Spinal cord (tissue), 10 donors: ENCODE data around the gene NPAS2. TPM values are rescaled to one million over a fixed set of nuclear protein-coding genes. Genes with fewer than 3 reads are reported as not detected.

ENCODE experiments used
- DNase-seq, 6 donors: peaks; one replicate each; pipeline versions ENCODE4 v3.0.0 to v3.0.0-alpha.2; 2013 to 2015; ENCODE audit warnings: low spot score in 6 of 6, low read depth in 4 of 6
- H3K27ac ChIP-seq: one replicate; pipeline ENCODE4 v1.5.1; 2013; ENCODE audit warnings: low read depth, low read length, control low read depth
- H3K27me3 ChIP-seq: one replicate; pipeline ENCODE4 v1.6.1; 2013; ENCODE audit warnings: low read length; ENCODE audit not compliant: control insufficient read depth, insufficient read depth
- H3K36me3 ChIP-seq: one replicate; pipeline ENCODE4 v1.6.1; 2013; ENCODE audit warnings: low read length; ENCODE audit not compliant: control insufficient read depth, insufficient read depth
- H3K4me1 ChIP-seq: one replicate; pipeline ENCODE4 v1.6.1; 2013; ENCODE audit warnings: low read length; ENCODE audit not compliant: control insufficient read depth, insufficient read depth
- H3K4me3 ChIP-seq: one replicate; pipeline ENCODE4 v1.5.1; 2013; ENCODE audit warnings: low read depth, low read length, control low read depth
- H3K9me3 ChIP-seq: one replicate; pipeline ENCODE4 v1.6.1; 2013; ENCODE audit warnings: low read length; ENCODE audit not compliant: control insufficient read depth, insufficient read depth
- WGBS: methylation state at CpG from one replicate; pipeline ENCODE4 v1.1.5; 2013; ENCODE audit warnings: missing lambda C conversion rate; ENCODE audit not compliant: insufficient coverage; 5-methylcytosine and 5-hydroxymethylcytosine counted together
- polyA plus RNA-seq, 2 donors: library from polyadenylated mRNA; unstranded; fragments of 120-200 nt; gene quantifications; one replicate each; pipeline ENCODE4 v1.2.1, GENCODE V29; 2013; ENCODE audit not compliant: insufficient read length in 2 of 2
- total RNA-seq, 2 donors: library from RNA; depleted of rRNA in 1 of 2; stranded (reverse); fragments of 120-200 nt in 1 of 2; fragments of >200 nt in 1 of 2; gene quantifications; one replicate each; pipeline versions ENCODE4 v1.2.3 to v1.2.4, GENCODE V29; 2013 to 2014
- donor health status: healthy.

Gene NPAS2
- total and polyA plus RNA-seq, 4 donors, result 6.4 to 24.6 (median 14.6) TPM

- Histone ChIP-seq H3K4me3 (no peak overlapping the region), H3K4me1 (peaks cover 22% of the 10 kb centered on the region), H3K9me3 (no peaks in the 10 kb centered on the region), H3K27me3 (no peaks in the 10 kb centered on the region), H3K27ac (no peak overlapping the region), H3K36me3 (no peaks in the 10 kb centered on the region)
- 51% methylated on average over 3 of the region's 3 CpGs for WGBS
- peak in 2 of 6 donors; percentile 68 to 85 for DNase-seq
These were observed 75.5 kb downstream of the NPAS2 start for GRCh38 chr2:100895402-100895801.

- Histone ChIP-seq H3K27me3 (no peaks in the 10 kb centered on the region), H3K4me3 (no peak overlapping the region), H3K9me3 (no peaks in the 10 kb centered on the region), H3K36me3 (no peaks in the 10 kb centered on the region), H3K4me1 (peaks cover 22% of the 10 kb centered on the region), H3K27ac (no peak overlapping the region)
- DNase-seq, result peak in 2 of 6 donors; percentile 18 to 53
- WGBS, result 40% methylated on average over 2 of the region's 3 CpGs
These were observed 76.2 kb downstream of the NPAS2 start for GRCh38 chr2:100895934-100896685.

GRCh38 chr2:100898035-100898665 is 78.2 kb downstream of the NPAS2 start:
- no peak overlapping the region for H3K27ac ChIP-seq
- H3K4me3 ChIP-seq, result no peak overlapping the region
- peaks cover 17% of the 10 kb centered on the region for H3K4me1 ChIP-seq
- WGBS, result 100% methylated on average over 1 of the region's 8 CpGs
- H3K36me3 ChIP-seq, result no peaks in the 10 kb centered on the region
- no peak for DNase-seq
- no peaks in the 10 kb centered on the region for H3K9me3 ChIP-seq
- H3K27me3 ChIP-seq, result no peaks in the 10 kb centered on the region

- Histone ChIP-seq H3K4me3 (no peak overlapping the region), H3K27me3 (no peaks in the 10 kb centered on the region), H3K27ac (no peak overlapping the region), H3K36me3 (peaks cover 3% of the 10 kb centered on the region), H3K9me3 (no peaks in the 10 kb centered on the region), H3K4me1 (peaks cover 17% of the 10 kb centered on the region)
- no peak for DNase-seq
- WGBS, result no CpG with 5 or more reads among the region's 5 CpGs
These were observed 80.3 kb downstream of the NPAS2 start for GRCh38 chr2:100900156-100900795.

GRCh38 chr2:100902817-100903405 is 83.0 kb downstream of the NPAS2 start:
- 68% methylated on average over 4 of the region's 6 CpGs for WGBS
- H3K9me3 ChIP-seq, result no peaks in the 10 kb centered on the region
- peaks cover 8% of the 10 kb centered on the region for H3K36me3 ChIP-seq
- no peak overlapping the region for H3K4me3 ChIP-seq
- no peaks in the 10 kb centered on the region for H3K27me3 ChIP-seq
- no peak for DNase-seq
- H3K27ac ChIP-seq, result no peak overlapping the region
- H3K4me1 ChIP-seq, result peaks cover 2% of the 10 kb centered on the region

- no peaks in the 10 kb centered on the region for H3K9me3 ChIP-seq
- peaks cover 2% of the 10 kb centered on the region for H3K4me1 ChIP-seq
- no peak overlapping the region for H3K4me3 ChIP-seq
- no peak overlapping the region for H3K27ac ChIP-seq
- WGBS, result 80% methylated on average over 10 of the region's 17 CpGs
- no peak for DNase-seq
- H3K36me3 ChIP-seq, result peaks cover 8% of the 10 kb centered on the region
- no peaks in the 10 kb centered on the region for H3K27me3 ChIP-seq
These were observed 83.8 kb downstream of the NPAS2 start for GRCh38 chr2:100903534-100904258.

- Histone ChIP-seq H3K27me3 (no peaks in the 10 kb centered on the region), H3K36me3 (peaks cover 8% of the 10 kb centered on the region), H3K9me3 (no peaks in the 10 kb centered on the region), H3K27ac (no peak overlapping the region), H3K4me1 (peaks cover 12% of the 10 kb centered on the region), H3K4me3 (no peak overlapping the region)
- no peak for DNase-seq
- 63% methylated on average over 9 of the region's 9 CpGs for WGBS
These were observed 85.3 kb downstream of the NPAS2 start for GRCh38 chr2:100905132-100905805.

- Histone ChIP-seq H3K27ac (no peak overlapping the region), H3K4me3 (no peak overlapping the region), H3K4me1 (peaks cover 18% of the 10 kb centered on the region), H3K9me3 (no peaks in the 10 kb centered on the region), H3K36me3 (peaks cover 8% of the 10 kb centered on the region), H3K27me3 (no peaks in the 10 kb centered on the region)
- no CpG with 5 or more reads among the region's 1 CpG for WGBS
- DNase-seq, result no peak
These were observed 86.2 kb downstream of the NPAS2 start for GRCh38 chr2:100906131-100906530.

GRCh38 chr2:100906679-100907078 is 86.7 kb downstream of the NPAS2 start:
- DNase-seq, result no peak
- no peaks in the 10 kb centered on the region for H3K27me3 ChIP-seq
- H3K4me3 ChIP-seq, result no peak overlapping the region
- no peaks in the 10 kb centered on the region for H3K9me3 ChIP-seq
- H3K36me3 ChIP-seq, result peaks cover 8% of the 10 kb centered on the region
- no CpG with 5 or more reads among the region's 5 CpGs for WGBS
- no peak overlapping the region for H3K27ac ChIP-seq
- H3K4me1 ChIP-seq, result peaks cover 18% of the 10 kb centered on the region
